HG02938 (cell line): Measurements from ENCODE around the gene PNP.

Source experiments
- ATAC-seq: cut with Tn5 transposase; IDR thresholded peaks from one replicate; pipeline ENCODE4 v1.9.1; 2021; ENCODE audit warnings: mild to moderate bottlenecking, moderate library complexity; ENCODE audit not compliant: unreplicated experiment

The PNP gene

DNA sequence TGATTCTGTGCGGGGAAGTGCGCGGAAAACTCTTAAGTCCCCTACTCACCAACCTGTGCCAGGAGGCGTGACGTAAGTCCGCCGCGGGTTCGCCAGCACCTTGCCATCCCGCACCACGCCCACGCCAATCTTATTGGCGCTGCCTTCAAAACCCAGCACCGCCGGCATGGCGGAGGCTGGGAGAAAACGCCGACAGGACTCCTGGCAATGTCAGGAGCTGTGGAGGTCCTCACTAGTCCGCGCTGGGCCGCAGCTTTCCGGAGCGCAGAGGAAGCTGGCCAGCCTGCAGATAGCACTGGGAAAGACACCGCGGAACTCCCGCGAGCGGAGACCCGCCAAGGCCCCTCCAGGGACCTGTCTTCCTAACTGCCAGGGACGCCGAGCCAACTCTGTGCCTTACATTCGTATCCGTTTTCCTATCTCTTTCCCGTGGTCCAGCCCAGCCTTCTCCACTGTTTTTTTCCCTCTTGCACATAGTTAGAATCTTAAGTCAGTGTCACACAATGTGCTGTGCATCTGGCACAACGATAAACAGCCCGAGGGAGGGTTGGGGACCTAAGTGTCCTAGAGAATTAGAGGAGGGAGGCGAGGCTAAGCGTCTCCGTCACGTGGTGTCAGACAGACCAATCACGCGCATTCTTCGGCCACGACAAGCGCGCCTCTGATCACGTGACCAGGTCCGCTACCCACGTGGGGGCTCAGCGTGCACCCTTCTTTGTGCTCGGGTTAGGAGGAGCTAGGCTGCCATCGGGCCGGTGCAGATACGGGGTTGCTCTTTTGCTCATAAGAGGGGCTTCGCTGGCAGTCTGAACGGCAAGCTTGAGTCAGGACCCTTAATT lies 14.5 kb upstream of the PNP start, which contains the start of the genes APEX1 and OSGEP:
TSS of gene APEX1 (plus strand) at position 711 of the 839 bp plus-strand sequence. CDS start 420 bp downstream, outside the sequence.
TSS of gene OSGEP (minus strand) at position 297 of the 839 bp plus-strand sequence. CDS start at position 168, 129 bp downstream.
- peak; percentile 83 for ATAC-seq

DNA sequence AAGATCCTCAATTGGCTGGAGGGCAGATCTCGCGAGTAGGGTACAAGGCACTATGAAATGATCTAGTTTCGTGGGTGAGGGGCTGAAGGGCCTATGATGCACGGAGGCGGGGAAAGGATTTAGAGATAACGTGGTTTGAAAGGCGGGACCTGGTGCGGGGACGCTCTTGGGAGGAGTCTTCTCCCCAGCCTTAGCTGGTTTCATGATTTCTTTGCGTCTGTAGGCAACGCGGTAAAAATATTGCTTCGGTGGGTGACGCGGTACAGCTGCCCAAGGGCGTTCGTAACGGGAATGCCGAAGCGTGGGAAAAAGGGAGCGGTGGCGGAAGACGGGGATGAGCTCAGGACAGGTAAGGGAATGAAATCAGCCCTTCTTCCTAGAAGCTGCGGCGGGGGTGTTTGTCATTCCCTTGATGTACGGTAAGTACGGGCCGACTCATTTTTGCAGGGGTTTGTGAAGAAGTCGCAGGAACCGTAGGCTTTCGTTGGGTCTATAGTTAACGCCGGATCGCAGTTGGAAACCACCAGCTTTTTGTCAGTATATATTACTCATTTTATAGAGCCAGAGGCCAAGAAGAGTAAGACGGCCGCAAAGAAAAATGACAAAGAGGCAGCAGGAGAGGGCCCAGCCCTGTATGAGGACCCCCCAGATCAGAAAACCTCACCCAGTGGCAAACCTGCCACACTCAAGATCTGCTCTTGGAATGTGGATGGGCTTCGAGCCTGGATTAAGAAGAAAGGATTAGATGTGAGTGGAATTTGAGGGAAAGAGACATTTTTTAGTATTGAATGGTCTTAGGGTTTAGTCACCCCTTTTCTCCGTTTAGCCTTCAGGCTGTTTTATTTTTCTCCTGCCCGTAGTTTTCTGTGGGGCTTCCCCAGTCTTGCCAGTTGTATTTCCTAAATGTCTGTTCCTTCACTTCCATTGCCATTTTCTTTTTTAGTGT lies 13.6 kb upstream of the PNP start:
- ATAC-seq, result peak; percentile 59

DNA sequence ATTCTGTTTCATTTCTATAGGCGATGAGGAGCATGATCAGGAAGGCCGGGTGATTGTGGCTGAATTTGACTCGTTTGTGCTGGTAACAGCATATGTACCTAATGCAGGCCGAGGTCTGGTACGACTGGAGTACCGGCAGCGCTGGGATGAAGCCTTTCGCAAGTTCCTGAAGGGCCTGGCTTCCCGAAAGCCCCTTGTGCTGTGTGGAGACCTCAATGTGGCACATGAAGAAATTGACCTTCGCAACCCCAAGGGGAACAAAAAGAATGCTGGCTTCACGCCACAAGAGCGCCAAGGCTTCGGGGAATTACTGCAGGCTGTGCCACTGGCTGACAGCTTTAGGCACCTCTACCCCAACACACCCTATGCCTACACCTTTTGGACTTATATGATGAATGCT lies 12.2 kb upstream of the PNP start:
- ATAC-seq, result no peak

DNA sequence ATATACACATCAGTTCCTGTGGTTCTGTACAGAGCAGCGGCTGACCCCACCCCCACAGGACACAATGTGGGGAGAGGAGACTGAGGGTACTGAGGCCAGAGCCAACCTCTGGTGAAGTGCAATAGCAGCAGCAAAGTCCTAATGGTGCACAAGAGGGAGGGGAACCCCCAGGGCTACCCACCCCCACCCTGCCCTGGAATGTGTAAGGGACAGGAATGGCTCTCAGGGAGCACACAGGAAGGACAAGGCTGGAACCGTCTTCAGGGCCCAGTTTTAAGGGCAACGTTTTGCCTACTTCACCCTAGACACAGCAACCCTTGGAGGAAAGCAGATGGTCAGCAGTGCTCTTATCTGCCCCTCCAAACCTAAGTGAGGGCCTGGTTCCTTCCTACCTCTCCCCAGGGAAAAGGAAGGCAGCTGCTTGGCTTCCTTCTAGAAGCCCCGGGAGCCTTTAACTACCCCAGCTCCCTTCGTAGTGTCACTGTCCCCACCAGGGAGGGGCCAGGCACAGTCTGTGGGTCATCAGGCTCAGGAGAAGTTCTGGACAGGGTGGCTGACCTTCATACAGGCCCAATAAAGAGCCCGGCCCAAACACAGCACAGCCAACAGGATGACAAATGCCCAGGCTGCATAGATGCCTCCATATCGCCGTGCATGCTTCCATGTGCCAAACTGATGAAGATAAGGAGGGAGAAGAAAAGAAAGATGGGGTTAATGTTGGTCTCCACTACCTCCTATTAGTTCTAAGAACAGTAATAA lies 11.0 kb upstream of the PNP start:
- ATAC-seq, result no peak

DNA sequence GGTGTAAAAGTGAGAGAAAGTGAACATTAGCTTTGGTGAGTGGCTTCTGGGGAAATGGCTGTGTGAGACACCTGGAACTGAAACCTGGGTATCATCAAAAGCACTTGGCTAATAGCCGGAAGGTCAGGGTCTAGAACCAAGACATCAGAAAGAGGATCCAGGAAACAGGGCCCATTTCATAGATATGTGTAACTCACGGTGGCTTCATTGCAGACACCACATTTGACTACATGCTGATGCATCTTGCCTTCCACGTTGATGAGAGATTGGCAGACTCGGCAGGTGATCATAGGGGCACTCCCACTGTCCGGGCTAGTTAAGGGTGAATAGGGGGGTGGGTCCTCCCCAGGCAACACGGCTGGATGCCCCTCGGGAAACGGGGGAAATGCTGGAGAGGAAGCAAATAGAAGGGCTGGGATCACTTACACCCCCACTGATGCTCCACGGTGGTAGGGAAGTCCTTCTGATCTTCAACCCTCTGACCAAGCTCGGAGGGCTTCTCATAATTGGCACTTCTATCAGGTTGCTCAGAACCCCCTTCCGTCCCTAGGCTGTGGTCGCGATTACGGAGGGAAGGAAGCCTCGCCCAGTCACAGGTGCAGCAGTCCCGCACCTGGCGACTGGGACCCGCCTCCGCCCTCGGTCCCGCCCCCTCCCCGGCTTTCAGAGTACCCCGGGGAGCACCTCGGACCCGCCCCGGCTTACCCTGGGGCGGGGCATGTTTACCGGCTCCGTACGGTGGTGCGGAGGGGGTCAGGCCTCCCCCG lies 8.6 kb upstream of the PNP start:
- peak; percentile 5 for ATAC-seq

DNA sequence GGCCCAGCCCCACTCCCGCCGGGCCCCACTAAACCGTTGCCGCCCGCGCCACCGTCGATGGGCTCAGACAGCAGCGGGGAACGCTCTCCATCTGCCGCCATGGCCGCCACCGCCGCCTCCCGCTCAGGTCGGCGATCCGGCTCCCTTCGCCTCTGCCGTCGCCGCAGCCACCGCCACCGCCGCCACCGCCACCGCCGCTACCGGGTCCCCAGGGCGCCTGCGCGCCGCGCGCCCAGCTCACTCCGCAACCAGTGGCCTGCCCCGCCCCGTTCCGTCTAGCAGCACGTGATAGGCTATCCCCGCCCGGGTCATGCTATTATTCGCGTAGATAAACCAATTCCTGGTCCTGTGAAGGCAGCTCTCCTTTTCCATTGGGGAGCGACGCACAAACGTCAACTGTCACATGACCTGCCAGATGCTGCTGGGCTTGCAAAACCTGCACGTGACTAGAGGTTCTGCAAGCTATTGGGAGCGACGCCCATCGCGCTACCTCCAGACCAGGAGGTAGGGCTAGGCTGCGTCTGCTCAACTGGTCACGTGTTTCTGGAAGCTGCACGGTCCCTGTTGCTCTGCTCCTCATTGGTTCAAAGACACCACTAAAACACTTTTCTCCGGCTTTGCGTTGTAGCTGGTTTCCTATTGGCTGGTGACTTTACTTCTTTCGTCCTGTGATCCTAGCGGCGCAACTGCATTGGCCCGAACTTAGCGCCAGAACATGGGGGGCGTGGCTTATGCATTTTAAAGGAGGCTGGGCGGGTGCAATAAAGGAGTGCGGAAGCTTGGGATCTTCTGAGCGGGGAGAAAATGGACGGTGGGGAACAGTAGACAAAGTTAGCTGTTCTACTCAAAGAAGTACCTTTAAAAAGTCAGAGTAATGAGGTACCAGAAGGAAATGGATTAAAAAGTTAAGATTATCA lies 7.7 kb upstream of the PNP start, which contains the start of gene PIP4P1:
TSS of gene PIP4P1 (minus strand) at position 210 of the 917 bp plus-strand sequence. CDS start at position 101, 109 bp downstream.
- peak; percentile 94 for ATAC-seq

DNA sequence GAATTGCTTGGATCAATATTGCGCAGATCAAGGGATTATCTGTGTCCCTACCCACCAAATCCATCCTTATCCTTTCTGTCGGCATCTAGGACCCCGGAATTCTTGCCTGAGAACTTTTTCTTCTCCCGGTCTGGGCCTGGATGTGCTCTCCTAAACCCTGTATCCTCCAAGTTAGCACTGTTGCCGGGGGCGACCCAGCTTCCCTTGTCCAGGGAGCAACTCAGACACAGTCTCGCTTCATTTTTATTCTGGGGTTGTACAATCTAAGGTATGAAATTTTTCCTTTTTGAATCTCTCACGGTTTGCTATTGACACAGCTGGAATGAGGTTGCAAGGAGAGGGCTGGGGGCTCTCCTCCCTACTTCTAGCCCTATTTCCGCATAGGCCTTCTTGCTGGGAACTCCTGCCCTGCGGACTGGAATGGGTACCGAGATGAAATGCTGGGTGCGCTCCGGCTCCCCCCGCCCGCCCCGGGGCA lies 403 bp upstream of the PNP start:
- ATAC-seq, result peak; percentile 5

DNA sequence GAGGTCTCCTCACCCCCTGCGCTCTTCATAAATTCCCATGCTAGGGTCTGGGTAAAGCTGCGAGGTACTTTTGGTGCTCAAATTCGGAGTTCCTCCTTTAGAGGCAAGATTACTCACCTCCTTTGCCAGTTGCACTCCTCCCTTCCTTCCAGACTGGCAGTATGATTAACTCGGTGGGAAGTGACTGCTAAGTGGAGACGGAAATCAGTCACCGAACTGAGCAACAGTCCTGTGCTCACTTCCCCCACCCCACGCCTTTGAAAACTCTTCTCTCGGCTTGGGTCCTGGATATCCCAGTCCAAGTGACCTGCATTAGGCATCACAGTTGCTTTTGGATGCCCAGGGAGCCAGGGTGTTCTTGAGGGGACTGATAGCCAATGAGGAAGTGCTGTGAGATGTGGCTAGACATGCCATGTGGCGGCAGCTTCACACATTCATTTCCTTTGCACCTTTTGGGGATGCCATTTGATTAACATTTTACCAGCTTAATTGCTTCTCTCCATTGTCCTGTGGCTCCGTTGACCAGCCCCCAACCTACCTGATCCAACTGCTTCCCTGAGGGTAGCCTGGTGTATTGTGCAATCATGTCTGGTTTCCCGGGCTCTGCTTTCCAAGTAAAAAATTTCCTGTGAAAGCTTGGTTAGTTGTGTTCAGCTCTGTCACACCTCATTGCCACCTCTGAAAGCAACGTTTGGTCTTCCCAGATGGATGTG lies 840 bp downstream of the PNP start:
- ATAC-seq, result no peak

DNA sequence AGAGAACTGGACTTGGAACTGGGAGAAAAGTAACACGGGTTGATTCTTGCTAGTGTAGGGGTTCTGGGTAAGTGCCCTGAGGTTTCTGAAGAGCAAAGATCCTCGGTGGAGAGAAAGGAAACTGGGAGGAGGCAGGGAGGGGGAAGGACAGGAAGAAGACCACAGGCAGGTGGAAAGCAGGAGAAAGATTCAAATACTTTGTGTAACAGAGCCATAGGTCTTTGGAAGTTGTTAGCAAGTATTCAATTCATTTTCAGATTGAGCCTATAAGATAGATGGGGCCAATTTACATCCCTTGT lies 1.3 kb downstream of the PNP start:
- ATAC-seq, result no peak

DNA sequence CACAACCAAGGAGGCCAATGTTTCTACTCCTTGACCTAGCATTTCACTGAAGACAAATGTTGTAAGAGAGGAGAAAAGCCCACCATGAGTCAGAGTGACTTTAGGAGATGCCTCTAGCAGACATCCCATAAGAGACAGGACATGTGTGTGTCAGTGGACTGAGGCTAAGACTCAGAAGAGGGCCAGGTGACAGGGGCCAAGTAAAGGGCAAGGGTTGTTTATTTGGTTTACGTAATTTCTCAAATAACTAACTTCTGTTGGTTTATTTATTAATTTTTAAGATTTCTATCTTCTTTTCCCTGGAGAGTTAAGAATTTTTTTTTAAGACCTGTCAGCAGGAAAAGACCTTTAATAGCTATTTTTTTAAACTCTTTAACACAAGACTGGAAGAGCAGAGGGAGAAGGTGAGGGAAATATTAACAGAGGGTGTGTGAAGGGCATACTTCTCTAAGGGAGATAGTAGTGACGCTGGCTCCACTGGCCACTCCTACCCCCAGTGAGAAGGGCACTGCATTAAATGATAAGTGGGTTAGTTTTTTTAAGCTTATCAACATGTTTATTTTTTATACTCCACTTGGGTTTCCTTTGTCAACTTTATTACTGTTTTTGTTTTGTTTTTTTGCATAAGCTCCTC lies 3.4 kb downstream of the PNP start:
- no peak for ATAC-seq

DNA sequence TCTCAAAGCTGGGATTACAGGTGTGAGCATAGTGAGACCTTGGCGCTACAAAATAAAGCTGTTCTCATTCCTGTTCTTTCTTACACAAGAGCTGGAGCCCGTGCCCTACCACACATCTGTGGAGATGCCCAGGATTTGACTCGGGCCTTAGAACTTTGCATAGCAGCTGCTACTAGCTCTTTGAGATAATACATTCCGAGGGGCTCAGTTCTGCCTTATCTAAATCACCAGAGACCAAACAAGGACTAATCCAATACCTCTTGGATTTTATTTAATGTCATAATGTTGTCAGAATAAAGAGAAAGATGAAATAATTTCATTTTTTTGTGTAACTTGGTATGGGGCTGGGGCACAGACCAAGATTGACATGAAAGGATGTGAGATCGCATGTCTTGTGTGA lies 7.6 kb downstream of the PNP start:
- no peak for ATAC-seq

DNA sequence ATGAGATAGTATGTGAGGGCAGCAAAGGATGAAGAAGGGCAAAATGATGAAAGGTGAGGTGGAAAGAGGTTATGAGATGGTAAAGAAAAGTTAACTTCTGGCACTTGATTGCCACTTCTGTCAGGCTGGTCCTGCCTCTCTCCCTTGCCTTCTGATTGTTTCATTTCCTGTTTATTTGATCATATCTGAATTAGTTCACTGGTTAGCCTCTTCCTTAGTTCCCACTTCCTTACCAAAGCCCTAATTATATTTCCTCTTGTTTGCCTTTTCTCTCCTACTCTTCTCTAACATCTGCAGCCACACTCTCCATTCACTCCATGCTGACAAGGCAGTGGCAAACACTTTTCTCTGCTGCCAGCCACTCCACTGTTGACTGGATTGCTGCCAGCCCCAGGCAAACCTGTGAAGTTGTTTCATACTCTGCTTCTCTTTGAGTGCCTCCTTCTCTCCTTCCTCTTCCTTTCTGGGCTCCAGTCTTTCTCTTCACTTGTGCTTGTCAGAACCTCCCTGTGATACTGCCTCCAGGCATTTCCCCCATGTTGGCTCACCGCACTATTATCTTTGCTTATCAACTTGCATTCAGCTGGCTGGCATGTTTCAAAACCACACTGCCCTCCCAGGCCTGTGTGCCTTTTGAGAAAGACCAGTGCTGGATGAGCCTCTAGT lies 8.1 kb downstream of the PNP start:
- ATAC-seq, result no peak

DNA sequence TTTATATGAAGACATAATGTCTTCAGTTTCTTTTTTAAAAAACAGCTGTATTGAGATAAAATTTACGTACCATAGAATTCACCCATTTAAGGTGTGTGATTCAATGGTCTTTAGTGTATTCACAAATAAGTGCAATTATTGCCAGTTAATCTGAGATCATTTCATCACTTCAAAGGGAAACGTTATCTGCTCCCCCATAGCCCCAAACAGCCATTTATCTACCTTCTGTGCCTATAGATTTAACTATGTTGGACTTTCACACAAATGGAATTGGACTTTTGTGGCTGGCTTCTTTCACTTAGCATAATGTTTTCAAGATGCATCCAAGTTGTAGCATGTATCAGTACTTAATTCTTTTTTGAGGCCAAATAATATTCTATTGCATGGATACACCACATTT lies 9.7 kb downstream of the PNP start:
- no peak for ATAC-seq

DNA sequence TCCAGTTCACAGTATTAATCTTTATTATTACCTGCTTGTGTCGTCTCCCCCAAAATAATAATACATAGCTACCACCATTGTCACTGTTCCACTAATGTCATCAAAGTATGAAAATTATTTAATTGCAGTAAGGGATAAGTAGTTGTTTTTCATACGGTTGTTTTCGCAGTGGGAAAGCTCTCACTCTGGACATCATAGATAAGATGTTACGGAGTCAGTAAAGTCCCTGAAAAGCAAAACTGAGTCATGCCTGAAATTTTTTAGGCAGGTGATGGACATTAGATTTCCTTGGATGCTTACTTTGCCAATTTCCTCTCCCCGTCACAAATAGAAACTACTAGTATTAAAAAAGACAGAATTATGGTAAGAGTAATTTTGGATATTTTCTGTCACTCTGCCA lies 13.2 kb downstream of the PNP start:
- ATAC-seq, result no peak

DNA sequence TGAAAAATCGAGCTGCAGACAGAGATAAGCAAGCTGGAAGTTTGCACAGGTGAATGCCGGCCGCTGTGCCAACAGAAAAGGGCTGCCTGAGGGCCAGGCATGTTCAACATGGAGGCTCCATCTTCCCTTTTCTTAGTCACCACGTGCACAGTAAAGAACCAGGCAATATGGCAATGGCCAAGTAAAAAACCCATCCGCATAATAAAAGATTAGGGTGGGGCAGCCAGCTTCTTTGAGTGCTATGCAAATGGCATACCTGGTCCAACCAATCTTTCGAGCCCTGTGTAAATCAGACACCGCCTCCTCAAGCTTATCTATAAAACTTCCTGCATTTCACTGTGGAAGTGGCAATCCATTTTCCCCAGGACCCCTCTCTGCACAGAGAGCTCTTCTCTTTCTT lies 16.7 kb downstream of the PNP start:
- ATAC-seq, result no peak

DNA sequence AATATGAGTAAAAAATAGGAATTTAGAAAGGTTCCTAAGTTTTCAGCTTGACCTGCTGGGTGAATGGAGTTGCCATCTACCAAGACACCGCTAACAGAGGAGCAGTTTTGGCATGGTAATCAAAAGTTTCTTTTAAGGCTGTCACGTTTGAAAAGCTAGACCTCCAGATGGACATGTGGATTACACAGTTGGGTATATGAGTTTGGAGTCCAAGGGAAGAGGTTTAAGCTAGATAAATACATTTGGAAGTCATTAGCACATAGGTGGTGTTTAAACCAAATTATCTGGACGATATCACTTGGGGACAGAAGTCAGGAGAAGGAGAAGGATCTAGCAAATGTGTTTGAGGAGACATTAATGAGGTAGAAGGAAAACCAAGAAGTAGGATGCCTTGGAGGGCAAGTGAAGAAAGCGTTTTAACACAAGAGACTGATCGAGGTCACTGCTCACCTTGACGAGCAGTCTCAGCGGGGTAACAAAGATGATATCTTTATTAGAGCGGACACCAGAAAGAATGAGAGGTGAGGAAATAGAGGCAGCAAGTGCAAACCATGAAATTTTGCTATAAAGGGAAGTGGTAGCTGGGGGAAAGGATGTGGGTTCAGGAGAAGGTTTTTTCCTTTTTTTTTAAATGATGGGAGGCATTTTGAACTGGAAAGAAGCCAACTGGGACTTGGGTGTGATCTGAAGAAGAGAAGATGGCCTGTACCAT lies 17.6 kb downstream of the PNP start:
- ATAC-seq, result no peak

DNA sequence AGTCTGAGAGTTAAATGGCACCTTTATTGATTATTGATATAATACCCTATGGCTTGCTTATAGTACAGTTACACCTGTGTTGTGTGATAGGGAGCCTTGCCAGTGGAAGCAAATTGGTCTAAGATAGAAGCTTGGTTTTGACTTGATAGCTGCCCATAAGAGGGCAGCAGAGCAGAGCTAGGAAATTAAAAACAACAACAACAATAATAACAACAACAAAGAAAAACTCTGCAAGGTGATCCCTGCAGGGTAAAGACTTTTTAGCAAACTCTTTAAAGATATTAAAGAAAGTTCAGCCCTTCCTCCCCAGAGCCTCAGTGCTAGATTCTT lies 18.2 kb downstream of the PNP start:
- ATAC-seq, result no peak
